Measurements from ENCODE around the gene KLHL33.

DNA sequence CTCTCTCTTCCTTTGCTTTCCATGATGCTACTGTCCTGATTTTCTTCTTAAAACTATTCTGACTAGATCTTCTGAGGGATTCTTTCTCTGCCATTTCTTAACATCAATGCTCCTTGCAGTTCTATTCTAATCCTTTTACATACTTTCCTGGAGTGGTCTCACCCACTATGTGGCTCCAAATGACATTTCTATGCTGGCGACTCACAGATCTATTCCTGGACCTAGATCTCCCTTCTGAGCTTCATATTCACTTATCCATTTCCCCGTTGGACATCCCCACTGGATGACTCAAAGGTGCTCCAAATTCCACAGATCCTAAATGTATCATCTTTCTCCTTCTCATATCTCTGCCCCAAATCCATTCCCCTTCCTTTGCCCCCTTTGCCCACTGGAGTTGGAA is 26.7 kb downstream of the KLHL33 start:
- no peak for TF ChIP-seq CTCF (IDR thresholded peaks at IDR 0.05)
- TF ChIP-seq POLR2A (IDR thresholded peaks at IDR 0.05): no peak
